Chondrocyte (in vitro differentiated cells): Measurements from ENCODE around the gene CADM2. TPM values are rescaled to one million over a fixed set of nuclear protein-coding genes. Genes with fewer than 3 reads are reported as not detected.

Experiments
- DNase-seq: peaks from one replicate; pipeline ENCODE4 v3.0.0; 2021; ENCODE audit warnings: mixed read lengths, low spot score
- H3K27ac Mint-ChIP-seq: one replicate; pipeline ENCODE4 v1.8.0; 2021; ENCODE audit warnings: mild to moderate bottlenecking, moderate library complexity, mixed read lengths; ENCODE audit not compliant: unreplicated experiment
- H3K27me3 Mint-ChIP-seq: 2 replicates; pipeline ENCODE4 v1.8.0; 2021; ENCODE audit warnings: low read depth, mixed read lengths
- H3K36me3 Mint-ChIP-seq: 2 replicates; pipeline ENCODE4 v1.8.0; 2021; ENCODE audit warnings: low read depth, mixed read lengths
- H3K4me1 Mint-ChIP-seq: 2 replicates; pipeline ENCODE4 v1.8.0; 2021; ENCODE audit warnings: low read depth, mild to moderate bottlenecking, mixed read lengths
- H3K4me3 Mint-ChIP-seq: one replicate; pipeline ENCODE4 v1.8.0; 2021; ENCODE audit warnings: mild to moderate bottlenecking, moderate library complexity, mixed read lengths; ENCODE audit not compliant: unreplicated experiment
- H3K9me3 Mint-ChIP-seq: 2 replicates; pipeline ENCODE4 v1.8.0; 2021; ENCODE audit warnings: low read depth, mixed read lengths
- CTCF ChIP-seq: fragments of 200-600 bp; sonication (generic); IDR thresholded peaks from 2 replicates; pipeline ENCODE4 v1.5.0; 2021; ENCODE audit warnings: antibody characterized with exemption, mild to moderate bottlenecking, moderate library complexity
- total RNA-seq: library from RNA; stranded (reverse); gene quantifications from 3 replicates; pipeline ENCODE4 v1.2.1, GENCODE V29; 2021

The CADM2 gene
- total RNA-seq, 1 donor from 2014 or later = 1.1 TPM

DNA sequence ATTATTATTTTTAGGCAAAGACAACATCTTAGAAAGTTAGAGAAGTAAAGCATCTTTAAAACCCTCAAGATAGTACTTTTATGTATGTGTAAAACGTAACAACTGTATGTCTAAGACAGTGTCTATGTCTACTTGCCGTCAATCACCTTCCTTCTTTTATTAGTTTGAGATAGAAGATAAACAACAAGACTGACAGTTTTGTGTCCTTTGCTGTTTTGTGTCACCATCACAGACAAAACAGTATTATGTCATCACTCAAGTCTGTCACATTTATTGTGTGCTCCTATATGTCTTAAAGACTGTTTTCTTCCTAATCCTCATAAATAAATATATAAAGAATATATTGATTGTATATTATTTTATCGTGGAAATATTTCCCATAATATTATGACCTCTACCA, 908.3 kb downstream of the CADM2 start:
- no peaks in the 10 kb centered on the region for H3K9me3 Mint-ChIP-seq
- no peaks in the 10 kb centered on the region for H3K36me3 Mint-ChIP-seq
- no peaks in the 10 kb centered on the region for H3K4me1 Mint-ChIP-seq
- TF ChIP-seq CTCF = no peak
- no peak for DNase-seq
- H3K4me3 Mint-ChIP-seq = no peak overlapping the region
- peaks cover 4% of the 10 kb centered on the region for H3K27me3 Mint-ChIP-seq
- no peak overlapping the region for H3K27ac Mint-ChIP-seq

DNA sequence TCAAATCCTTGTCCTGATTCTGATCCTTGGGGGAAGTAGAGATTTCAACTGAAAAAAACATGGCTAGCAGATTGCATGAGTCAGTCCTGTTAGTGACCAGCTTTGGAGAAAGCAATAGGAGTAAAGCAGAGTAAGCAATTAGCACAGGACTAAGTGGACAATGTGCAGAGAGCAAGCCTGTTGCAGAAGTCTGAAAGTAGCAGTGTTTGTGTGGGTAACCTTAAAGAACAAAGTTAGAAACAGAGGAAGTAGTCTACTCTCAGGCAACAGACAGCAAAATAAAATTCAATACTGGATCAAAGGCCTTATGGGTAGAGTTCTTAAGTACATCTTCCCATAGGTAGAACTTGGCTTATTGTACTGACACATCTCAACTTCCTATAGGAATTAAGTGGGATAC, 916.8 kb downstream of the CADM2 start:
- H3K9me3 Mint-ChIP-seq = no peaks in the 10 kb centered on the region
- no peak for TF ChIP-seq CTCF
- no peaks in the 10 kb centered on the region for H3K4me1 Mint-ChIP-seq
- H3K36me3 Mint-ChIP-seq = no peaks in the 10 kb centered on the region
- no peak overlapping the region for H3K27ac Mint-ChIP-seq
- H3K27me3 Mint-ChIP-seq = no peaks in the 10 kb centered on the region
- no peak for DNase-seq
- H3K4me3 Mint-ChIP-seq = no peak overlapping the region

GRCh38 chr3:85877631-85878030, 918.8 kb downstream of the CADM2 start:
- Mint-ChIP-seq H3K9me3 (peaks cover 4% of the 10 kb centered on the region), H3K36me3 (no peaks in the 10 kb centered on the region), H3K4me1 (no peaks in the 10 kb centered on the region), H3K27me3 (peaks cover 6% of the 10 kb centered on the region), H3K27ac (no peak overlapping the region), H3K4me3 (no peak overlapping the region)
- DNase-seq = no peak
- TF ChIP-seq CTCF = no peak

DNA sequence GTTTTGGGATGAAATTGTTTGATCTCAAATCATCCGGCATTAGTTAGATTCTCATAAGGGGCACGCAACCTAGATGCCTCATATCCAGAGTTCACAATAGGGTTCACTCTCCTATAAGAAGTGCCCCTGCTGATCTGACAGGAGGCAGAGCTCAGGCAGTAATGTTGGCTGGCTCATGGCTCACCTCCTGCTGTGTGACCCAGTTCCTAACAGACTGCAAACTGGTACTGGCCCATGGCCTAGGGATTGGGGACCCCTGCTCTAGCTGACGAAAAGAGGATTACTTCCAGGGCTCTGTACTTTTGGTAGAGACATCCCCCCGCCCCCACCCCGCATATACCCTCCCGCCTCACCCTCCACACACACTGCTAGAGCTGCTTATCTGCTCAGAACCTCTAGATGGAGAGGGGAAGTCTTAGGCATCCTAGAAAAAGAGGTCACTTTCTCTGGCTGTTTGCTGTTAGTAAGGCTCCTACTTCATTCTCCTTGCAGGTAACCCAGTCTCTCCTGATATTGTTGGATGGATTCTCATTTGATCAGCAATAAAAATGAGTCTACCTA, 923.1 kb downstream of the CADM2 start:
- H3K36me3 Mint-ChIP-seq = no peaks in the 10 kb centered on the region
- H3K4me3 Mint-ChIP-seq = no peak overlapping the region
- no peak overlapping the region for H3K27ac Mint-ChIP-seq
- DNase-seq = no peak
- TF ChIP-seq CTCF = no peak
- H3K9me3 Mint-ChIP-seq = peaks cover 4% of the 10 kb centered on the region
- peaks cover 7% of the 10 kb centered on the region for H3K4me1 Mint-ChIP-seq
- peaks cover 6% of the 10 kb centered on the region for H3K27me3 Mint-ChIP-seq

GRCh38 chr3:85890043-85890555, 931.3 kb downstream of the CADM2 start:
- DNase-seq = no peak
- Mint-ChIP-seq H3K4me1 (peaks cover 17% of the 10 kb centered on the region), H3K9me3 (no peaks in the 10 kb centered on the region), H3K4me3 (no peak overlapping the region), H3K27ac (no peak overlapping the region), H3K27me3 (peaks cover 7% of the 10 kb centered on the region), H3K36me3 (no peaks in the 10 kb centered on the region)
- no peak for TF ChIP-seq CTCF
